ENCODE measurements around the gene RPL29.

RPL29 gene

GRCh38 chr3:52019352-52020080 lies 23.8 kb upstream of the RPL29 start:
- no peak for DNase-seq (ENCODE audit: extremely low read depth, insufficient read length)
- no peaks in the 10 kb centered on the region for H3K36me3 ChIP-seq (ENCODE audit: control insufficient read depth, insufficient read depth, low read length)
- no peaks in the 10 kb centered on the region for H3K27me3 ChIP-seq (replicated peaks; ENCODE audit: control insufficient read depth, insufficient read depth, low read length)
- no peak for TF ChIP-seq CTCF (IDR thresholded peaks at IDR 0.05; ENCODE audit: insufficient read depth, low read length, poor library complexity, severe bottlenecking)
- H3K4me3 ChIP-seq (replicated peaks; ENCODE audit: low read depth, low read length) = no peak overlapping the region

GRCh38 chr3:52018319-52019000 lies 22.8 kb upstream of the RPL29 start:
- no peak for DNase-seq (ENCODE audit: extremely low read depth, insufficient read length)
- Histone ChIP-seq H3K36me3 (ENCODE audit: control insufficient read depth, insufficient read depth, low read length) (no peaks in the 10 kb centered on the region), H3K27me3 (replicated peaks; ENCODE audit: control insufficient read depth, insufficient read depth, low read length) (no peaks in the 10 kb centered on the region), H3K4me3 (replicated peaks; ENCODE audit: low read depth, low read length) (no peak overlapping the region)
- no peak for TF ChIP-seq CTCF (IDR thresholded peaks at IDR 0.05; ENCODE audit: insufficient read depth, low read length, poor library complexity, severe bottlenecking)

- DNase-seq (ENCODE audit: extremely low read depth, insufficient read length) = no peak
- no peaks in the 10 kb centered on the region for H3K36me3 ChIP-seq (ENCODE audit: control insufficient read depth, insufficient read depth, low read length)
- no peak overlapping the region for H3K4me3 ChIP-seq (replicated peaks; ENCODE audit: low read depth, low read length)
- H3K27me3 ChIP-seq (replicated peaks; ENCODE audit: control insufficient read depth, insufficient read depth, low read length) = no peaks in the 10 kb centered on the region
- TF ChIP-seq CTCF (IDR thresholded peaks at IDR 0.05; ENCODE audit: insufficient read depth, low read length, poor library complexity, severe bottlenecking) = no peak
Observed at GRCh38 chr3:52017586-52017985, 21.9 kb upstream of the RPL29 start.

- no peak for TF ChIP-seq CTCF (IDR thresholded peaks at IDR 0.05; ENCODE audit: insufficient read depth, low read length, poor library complexity, severe bottlenecking)
- H3K27me3 ChIP-seq (replicated peaks; ENCODE audit: control insufficient read depth, insufficient read depth, low read length) = no peaks in the 10 kb centered on the region
- H3K36me3 ChIP-seq (ENCODE audit: control insufficient read depth, insufficient read depth, low read length) = no peaks in the 10 kb centered on the region
- no peak for DNase-seq (ENCODE audit: extremely low read depth, insufficient read length)
- H3K4me3 ChIP-seq (replicated peaks; ENCODE audit: low read depth, low read length) = no peak overlapping the region
Observed at GRCh38 chr3:52015438-52016228, 19.9 kb upstream of the RPL29 start.

GRCh38 chr3:52014613-52015012 lies 18.9 kb upstream of the RPL29 start:
- no peak for DNase-seq (ENCODE audit: extremely low read depth, insufficient read length)
- Histone ChIP-seq H3K4me3 (replicated peaks; ENCODE audit: low read depth, low read length) (no peak overlapping the region), H3K36me3 (ENCODE audit: control insufficient read depth, insufficient read depth, low read length) (no peaks in the 10 kb centered on the region), H3K27me3 (replicated peaks; ENCODE audit: control insufficient read depth, insufficient read depth, low read length) (no peaks in the 10 kb centered on the region)
- TF ChIP-seq CTCF (IDR thresholded peaks at IDR 0.05; ENCODE audit: insufficient read depth, low read length, poor library complexity, severe bottlenecking) = peak; percentile 21

All from GM06990 (cell line).